ENCODE data around the gene IL1F10.
A peak's percentile ranks its signal among the peaks of the same experiment; 100 is the strongest.

IL1F10 gene

DNA sequence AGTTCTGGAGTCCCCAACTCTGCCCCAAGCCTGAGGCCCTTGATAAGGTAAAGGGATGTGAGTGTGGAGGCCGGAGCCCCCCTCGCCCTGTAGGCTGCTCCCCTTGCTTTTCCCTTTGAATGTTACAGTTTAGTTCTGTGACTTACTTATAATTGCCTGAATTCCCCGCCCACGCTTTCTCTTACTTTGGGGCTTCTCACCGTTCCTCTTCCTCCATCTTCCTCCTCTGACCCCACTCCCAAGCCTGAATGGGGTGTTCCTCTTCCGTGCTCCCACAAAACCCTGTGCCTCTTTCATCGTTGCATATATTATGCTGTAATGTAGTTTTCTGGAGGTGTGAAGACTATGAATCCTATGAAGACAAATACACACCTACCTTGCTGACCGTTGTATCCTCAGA is 44.7 kb downstream of the IL1F10 start:
- H2AFZ ChIP-seq (ENCODE audit: low read depth, low read length): no peak overlapping the region; the same call in 1 of the 2 replicates
- H3K9ac ChIP-seq (ENCODE audit: low read length): no peak overlapping the region
- H3K27me3 ChIP-seq (ENCODE audit: low read depth, low read length): no peaks in the 10 kb centered on the region
- no peaks in the 10 kb centered on the region for H3K36me3 ChIP-seq (replicated peaks; ENCODE audit: low read depth, low read length)
- peaks cover 24% of the 10 kb centered on the region for H3K4me1 ChIP-seq (ENCODE audit: low read length)
- H4K20me1 ChIP-seq (ENCODE audit: insufficient read depth, low read length): no peaks in the 10 kb centered on the region
- H3K4me3 ChIP-seq (ENCODE audit: low read length): no peak overlapping the region
- H3K79me2 ChIP-seq (ENCODE audit: low read length): no peaks in the 10 kb centered on the region
- H3K4me2 ChIP-seq (ENCODE audit: low read length): peak overlapping the region; percentile 20; the same call in 1 of the 2 replicates
- no peak for TF ChIP-seq EZH2phosphoT487 (IDR thresholded peaks at IDR 0.05; ENCODE audit: low read depth)
- TF ChIP-seq, protein P1, sequence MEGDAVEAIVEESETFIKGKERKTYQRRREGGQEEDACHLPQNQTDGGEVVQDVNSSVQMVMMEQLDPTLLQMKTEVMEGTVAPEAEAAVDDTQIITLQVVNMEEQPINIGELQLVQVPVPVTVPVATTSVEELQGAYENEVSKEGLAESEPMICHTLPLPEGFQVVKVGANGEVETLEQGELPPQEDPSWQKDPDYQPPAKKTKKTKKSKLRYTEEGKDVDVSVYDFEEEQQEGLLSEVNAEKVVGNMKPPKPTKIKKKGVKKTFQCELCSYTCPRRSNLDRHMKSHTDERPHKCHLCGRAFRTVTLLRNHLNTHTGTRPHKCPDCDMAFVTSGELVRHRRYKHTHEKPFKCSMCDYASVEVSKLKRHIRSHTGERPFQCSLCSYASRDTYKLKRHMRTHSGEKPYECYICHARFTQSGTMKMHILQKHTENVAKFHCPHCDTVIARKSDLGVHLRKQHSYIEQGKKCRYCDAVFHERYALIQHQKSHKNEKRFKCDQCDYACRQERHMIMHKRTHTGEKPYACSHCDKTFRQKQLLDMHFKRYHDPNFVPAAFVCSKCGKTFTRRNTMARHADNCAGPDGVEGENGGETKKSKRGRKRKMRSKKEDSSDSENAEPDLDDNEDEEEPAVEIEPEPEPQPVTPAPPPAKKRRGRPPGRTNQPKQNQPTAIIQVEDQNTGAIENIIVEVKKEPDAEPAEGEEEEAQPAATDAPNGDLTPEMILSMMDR (IDR thresholded peaks at IDR 0.05; ENCODE audit: low read depth, low read length): no peak
- H3K27ac ChIP-seq (ENCODE audit: low read length): no peak overlapping the region
- H3K9me3 ChIP-seq (ENCODE audit: insufficient read depth, low read length): no peaks in the 10 kb centered on the region

DNA sequence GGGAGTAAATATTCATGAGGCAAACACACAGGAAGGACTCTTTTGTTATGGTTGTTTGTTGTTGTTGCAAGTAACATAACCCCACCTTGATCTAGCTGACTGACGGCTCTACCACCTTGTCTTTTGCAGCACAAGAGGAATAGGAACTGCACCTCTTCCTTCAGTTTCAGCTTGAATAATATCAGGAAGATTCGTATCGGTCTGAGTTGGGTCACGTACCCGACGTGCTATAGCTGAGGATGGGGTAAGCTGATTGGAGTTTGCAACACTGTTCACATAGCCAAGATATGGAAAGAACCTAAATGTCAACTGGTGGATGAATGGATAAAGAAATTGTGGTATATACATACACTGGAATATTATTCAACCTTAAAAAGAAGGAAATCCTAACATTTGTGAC is 45.1 kb downstream of the IL1F10 start:
- Histone ChIP-seq H3K36me3 (replicated peaks; ENCODE audit: low read depth, low read length) (no peaks in the 10 kb centered on the region), H3K79me2 (ENCODE audit: low read length) (no peaks in the 10 kb centered on the region), H4K20me1 (ENCODE audit: insufficient read depth, low read length) (no peaks in the 10 kb centered on the region), H3K9me3 (ENCODE audit: insufficient read depth, low read length) (no peaks in the 10 kb centered on the region), H3K27me3 (ENCODE audit: low read depth, low read length) (no peaks in the 10 kb centered on the region), H3K27ac (ENCODE audit: low read length) (no peak overlapping the region), H3K9ac (ENCODE audit: low read length) (no peak overlapping the region), H3K4me2 (ENCODE audit: low read length) (peak overlapping the region; percentile 20; the same call in 1 of the 2 replicates), H3K4me1 (ENCODE audit: low read length) (peaks cover 24% of the 10 kb centered on the region), H3K4me3 (ENCODE audit: low read length) (no peak overlapping the region), H2AFZ (ENCODE audit: low read depth, low read length) (no peak overlapping the region; the same call in 1 of the 2 replicates)
- TF ChIP-seq, protein P1 (IDR thresholded peaks at IDR 0.05; ENCODE audit: low read depth, low read length): no peak
- no peak for TF ChIP-seq EZH2phosphoT487 (IDR thresholded peaks at IDR 0.05; ENCODE audit: low read depth)

GRCh38 chr2:113113807-113114206 is 46.0 kb downstream of the IL1F10 start:
- Histone ChIP-seq H3K36me3 (replicated peaks; ENCODE audit: low read depth, low read length) (no peaks in the 10 kb centered on the region), H3K9me3 (ENCODE audit: insufficient read depth, low read length) (no peaks in the 10 kb centered on the region), H3K27ac (ENCODE audit: low read length) (no peak overlapping the region), H3K27me3 (ENCODE audit: low read depth, low read length) (no peaks in the 10 kb centered on the region), H3K4me2 (ENCODE audit: low read length) (no peak overlapping the region), H4K20me1 (ENCODE audit: insufficient read depth, low read length) (no peaks in the 10 kb centered on the region), H3K4me1 (ENCODE audit: low read length) (peaks cover 24% of the 10 kb centered on the region), H3K4me3 (ENCODE audit: low read length) (no peak overlapping the region), H3K79me2 (ENCODE audit: low read length) (no peaks in the 10 kb centered on the region), H3K9ac (ENCODE audit: low read length) (no peak overlapping the region), H2AFZ (ENCODE audit: low read depth, low read length) (no peak overlapping the region)
- no peak for TF ChIP-seq EZH2phosphoT487 (IDR thresholded peaks at IDR 0.05; ENCODE audit: low read depth)
- TF ChIP-seq, protein P1 (IDR thresholded peaks at IDR 0.05; ENCODE audit: low read depth, low read length): no peak

GRCh38 chr2:113114224-113114945 is 46.6 kb downstream of the IL1F10 start:
- Histone ChIP-seq H3K9me3 (ENCODE audit: insufficient read depth, low read length) (no peaks in the 10 kb centered on the region), H3K9ac (ENCODE audit: low read length) (no peak overlapping the region), H3K4me2 (ENCODE audit: low read length) (no peak overlapping the region), H3K36me3 (replicated peaks; ENCODE audit: low read depth, low read length) (no peaks in the 10 kb centered on the region), H3K4me1 (ENCODE audit: low read length) (peaks cover 24% of the 10 kb centered on the region), H4K20me1 (ENCODE audit: insufficient read depth, low read length) (no peaks in the 10 kb centered on the region), H3K79me2 (ENCODE audit: low read length) (no peaks in the 10 kb centered on the region), H3K4me3 (ENCODE audit: low read length) (no peak overlapping the region), H2AFZ (ENCODE audit: low read depth, low read length) (no peak overlapping the region), H3K27ac (ENCODE audit: low read length) (no peak overlapping the region), H3K27me3 (ENCODE audit: low read depth, low read length) (peaks cover 3% of the 10 kb centered on the region)
- TF ChIP-seq, protein P1 (IDR thresholded peaks at IDR 0.05; ENCODE audit: low read depth, low read length): no peak
- TF ChIP-seq EZH2phosphoT487 (IDR thresholded peaks at IDR 0.05; ENCODE audit: low read depth): no peak

Data from OCI-LY3 (cell line).